Measurements from ENCODE around the gene LAMP5. TPM values are rescaled to one million over a fixed set of nuclear protein-coding genes. Genes with fewer than 3 reads are reported as not detected.

Gene LAMP5
- not detected in 2 replicates for total RNA-seq (2014; rRNA removed; shearing (Covaris generic))

GRCh38 chr20:9514461-9515213, at the start of gene LAMP5:
TSS of gene LAMP5 (plus strand) at chr20:9514590. CDS start at chr20:9514853, 263 bp downstream.
- no peak for DNase-seq (ENCODE audit: low spot score)

- DNase-seq (ENCODE audit: low spot score): no peak
Observed at GRCh38 chr20:9467995-9468394, 46.4 kb upstream of the LAMP5 start.

GRCh38 chr20:9474835-9475415, 39.5 kb upstream of the LAMP5 start:
- DNase-seq (ENCODE audit: low spot score): no peak

GRCh38 chr20:9475456-9475855, 38.9 kb upstream of the LAMP5 start:
- no peak for DNase-seq (ENCODE audit: low spot score)

- DNase-seq (ENCODE audit: low spot score): no peak
Observed at GRCh38 chr20:9476174-9476573, 38.2 kb upstream of the LAMP5 start.

- no peak for DNase-seq (ENCODE audit: low spot score)
Observed at GRCh38 chr20:9476637-9477036, 37.8 kb upstream of the LAMP5 start.

GRCh38 chr20:9478771-9479170, 35.6 kb upstream of the LAMP5 start:
- DNase-seq (ENCODE audit: low spot score): no peak

GRCh38 chr20:9480066-9480465, 34.3 kb upstream of the LAMP5 start:
- DNase-seq (ENCODE audit: low spot score): no peak

GRCh38 chr20:9482180-9482579, 32.2 kb upstream of the LAMP5 start:
- no peak for DNase-seq (ENCODE audit: low spot score)

- no peak for DNase-seq (ENCODE audit: low spot score)
Observed at GRCh38 chr20:9483131-9483530, 31.3 kb upstream of the LAMP5 start.

- DNase-seq (ENCODE audit: low spot score): no peak
Observed at GRCh38 chr20:9485614-9486340, 28.6 kb upstream of the LAMP5 start.

GRCh38 chr20:9487231-9487630, 27.2 kb upstream of the LAMP5 start:
- no peak for DNase-seq (ENCODE audit: low spot score)

- peak; percentile 30 for DNase-seq (ENCODE audit: low spot score)
Observed at GRCh38 chr20:9488063-9488462, 26.3 kb upstream of the LAMP5 start.

- no peak for DNase-seq (ENCODE audit: low spot score)
Observed at GRCh38 chr20:9490161-9490560, 24.2 kb upstream of the LAMP5 start.

GRCh38 chr20:9490631-9491030, 23.8 kb upstream of the LAMP5 start:
- DNase-seq (ENCODE audit: low spot score): no peak

- no peak for DNase-seq (ENCODE audit: low spot score)
Observed at GRCh38 chr20:9491324-9491723, 23.1 kb upstream of the LAMP5 start.

- DNase-seq (ENCODE audit: low spot score): no peak
Observed at GRCh38 chr20:9492067-9492466, 22.3 kb upstream of the LAMP5 start.

- no peak for DNase-seq (ENCODE audit: low spot score)
Observed at GRCh38 chr20:9493803-9494202, 20.6 kb upstream of the LAMP5 start.

GRCh38 chr20:9495701-9496100, 18.7 kb upstream of the LAMP5 start:
- DNase-seq (ENCODE audit: low spot score): no peak

GRCh38 chr20:9496155-9496554, 18.2 kb upstream of the LAMP5 start:
- no peak for DNase-seq (ENCODE audit: low spot score)

GRCh38 chr20:9498322-9498721, 16.1 kb upstream of the LAMP5 start:
- DNase-seq (ENCODE audit: low spot score): peak; percentile 28

GRCh38 chr20:9499126-9499899, 15.1 kb upstream of the LAMP5 start:
- DNase-seq (ENCODE audit: low spot score): no peak
